Uterus (tissue), 4 donors: ENCODE measurements around the gene ZBTB46. TPM values are rescaled to one million over a fixed set of nuclear protein-coding genes. Genes with fewer than 3 reads are reported as not detected.
A peak's percentile ranks its signal among the peaks of the same experiment; 100 is the strongest.

Experiments
- DNase-seq, 2 donors: peaks; one replicate each; pipeline ENCODE4 v3.0.0-alpha.2; 2019 to 2020
- H3K27ac ChIP-seq, 2 donors: fragments of 200-600 bp; sonication (generic); 1 replicate in 1 of 2; 2 replicates in 1 of 2; pipeline ENCODE4 v1.5.1; 2016 to 2018
- H3K27me3 ChIP-seq, 2 donors: fragments of 200-600 bp; sonication (generic); one replicate each; pipeline ENCODE4 v1.5.1; 2018 to 2019; ENCODE audit warnings: control low read depth in 1 of 2
- H3K36me3 ChIP-seq, 2 donors: fragments of 200-600 bp; sonication (generic); one replicate each; pipeline ENCODE4 v1.5.1; 2019; ENCODE audit warnings: control low read depth in 1 of 2
- H3K4me1 ChIP-seq, 2 donors: fragments of 200-600 bp; sonication (generic); one replicate each; pipeline ENCODE4 v1.5.1; 2018 to 2019; ENCODE audit warnings: control low read depth in 1 of 2
- H3K4me3 ChIP-seq, 2 donors: fragments of 200-600 bp; sonication (generic); 1 replicate in 1 of 2; 2 replicates in 1 of 2; pipeline ENCODE4 v1.5.1; 2018 to 2019; ENCODE audit warnings: mild to moderate bottlenecking in 1 of 2
- H3K9me3 ChIP-seq, 2 donors: fragments of 200-600 bp; sonication (generic); one replicate each; pipeline ENCODE4 v1.5.1; 2019; ENCODE audit warnings: control low read depth in 1 of 2
- POLR2A ChIP-seq, 2 donors: fragments of 450-650 bp; IDR thresholded peaks; one replicate each; pipeline ENCODE4 v1.6.1; 2016; ENCODE audit warnings: antibody characterized with exemption in 2 of 2, mild to moderate bottlenecking in 1 of 2, moderate library complexity in 1 of 2
- intact Hi-C: fragments of 100-400 bp; cut with DNase I; formaldehyde crosslinking; loops from one replicate; pipeline ENCODE4 v1.15.1; 2023; ENCODE audit warnings: low total_unique reads
- total RNA-seq, 4 donors: library from RNA; depleted of rRNA in 3 of 4; stranded (reverse); fragments of >200 nt in 3 of 4; gene quantifications; one replicate each; pipeline versions ENCODE4 v1.1.0 to v1.2.4, GENCODE V29; 2014 to 2023
- TF ChIP-seq, protein P1 (sequence below), 4 experiments: fragments of 200-600 bp in 2 of 4; fragments of 450-650 bp in 2 of 4; sonication (generic) in 2 of 4; IDR thresholded peaks; one replicate each; pipeline ENCODE4 v1.5.1; 2016 to 2019; ENCODE audit warnings: antibody characterized with exemption in 4 of 4, mild to moderate bottlenecking in 2 of 4, moderate library complexity in 1 of 4
- donor health status: DM: yes; HTN: yes; CAD: no.

ZBTB46 gene
- total RNA-seq, 4 donors from 2014 or later: 5.0 to 62.8 (median 38.8) TPM

DNA sequence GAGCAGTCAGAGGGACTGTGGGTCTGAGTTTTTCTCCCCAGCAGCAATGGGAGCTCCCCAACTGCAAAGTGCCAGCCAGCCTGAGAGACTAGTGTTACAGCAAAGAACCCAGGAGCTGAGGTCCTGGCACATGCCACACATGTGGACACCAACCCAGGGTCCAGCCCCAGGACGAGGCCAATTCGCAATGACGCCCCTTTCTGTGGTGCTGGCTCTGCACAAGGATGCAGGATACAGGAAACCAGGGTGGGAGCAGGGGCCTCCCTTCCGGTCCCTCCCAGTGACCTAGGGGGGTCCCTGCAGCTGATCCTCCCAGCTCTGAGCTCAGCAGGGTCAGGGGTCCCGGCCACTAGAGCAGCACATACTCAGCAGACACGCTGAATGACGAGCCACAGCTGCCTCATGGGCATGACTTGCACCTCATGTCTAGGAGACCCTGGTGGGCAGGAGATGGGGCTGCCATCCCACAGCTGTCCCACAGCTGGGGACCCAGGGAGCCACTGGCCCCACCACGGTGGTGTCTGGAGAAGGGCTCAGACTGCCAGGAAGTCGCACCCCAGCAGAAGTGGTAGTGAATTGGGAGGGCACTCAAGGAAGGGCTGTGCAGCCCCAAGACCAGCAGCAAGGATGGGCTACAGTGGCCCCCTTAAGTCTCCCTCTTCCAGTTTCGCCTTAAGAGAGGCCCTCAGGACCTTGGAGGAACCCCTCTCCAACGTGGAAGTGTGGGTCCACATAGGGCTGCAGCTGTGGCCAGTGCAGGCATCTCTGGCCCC lies 126.9 kb downstream of the ZBTB46 start:
- intact Hi-C loops: no loop called here
- H3K36me3 ChIP-seq: no peaks in the 10 kb centered on the region
- no peak overlapping the region for H3K27ac ChIP-seq
- H3K4me1 ChIP-seq: peaks cover 6 to 8% of the 10 kb centered on the region in 2 donors
- no peaks in the 10 kb centered on the region for H3K27me3 ChIP-seq
- DNase-seq: no peak
- no peak for TF ChIP-seq POLR2A (IDR thresholded peaks at IDR 0.05)
- TF ChIP-seq, protein P1, sequence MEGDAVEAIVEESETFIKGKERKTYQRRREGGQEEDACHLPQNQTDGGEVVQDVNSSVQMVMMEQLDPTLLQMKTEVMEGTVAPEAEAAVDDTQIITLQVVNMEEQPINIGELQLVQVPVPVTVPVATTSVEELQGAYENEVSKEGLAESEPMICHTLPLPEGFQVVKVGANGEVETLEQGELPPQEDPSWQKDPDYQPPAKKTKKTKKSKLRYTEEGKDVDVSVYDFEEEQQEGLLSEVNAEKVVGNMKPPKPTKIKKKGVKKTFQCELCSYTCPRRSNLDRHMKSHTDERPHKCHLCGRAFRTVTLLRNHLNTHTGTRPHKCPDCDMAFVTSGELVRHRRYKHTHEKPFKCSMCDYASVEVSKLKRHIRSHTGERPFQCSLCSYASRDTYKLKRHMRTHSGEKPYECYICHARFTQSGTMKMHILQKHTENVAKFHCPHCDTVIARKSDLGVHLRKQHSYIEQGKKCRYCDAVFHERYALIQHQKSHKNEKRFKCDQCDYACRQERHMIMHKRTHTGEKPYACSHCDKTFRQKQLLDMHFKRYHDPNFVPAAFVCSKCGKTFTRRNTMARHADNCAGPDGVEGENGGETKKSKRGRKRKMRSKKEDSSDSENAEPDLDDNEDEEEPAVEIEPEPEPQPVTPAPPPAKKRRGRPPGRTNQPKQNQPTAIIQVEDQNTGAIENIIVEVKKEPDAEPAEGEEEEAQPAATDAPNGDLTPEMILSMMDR (IDR thresholded peaks at IDR 0.05): no peak
- H3K4me3 ChIP-seq: no peak overlapping the region
- no peaks in the 10 kb centered on the region for H3K9me3 ChIP-seq

DNA sequence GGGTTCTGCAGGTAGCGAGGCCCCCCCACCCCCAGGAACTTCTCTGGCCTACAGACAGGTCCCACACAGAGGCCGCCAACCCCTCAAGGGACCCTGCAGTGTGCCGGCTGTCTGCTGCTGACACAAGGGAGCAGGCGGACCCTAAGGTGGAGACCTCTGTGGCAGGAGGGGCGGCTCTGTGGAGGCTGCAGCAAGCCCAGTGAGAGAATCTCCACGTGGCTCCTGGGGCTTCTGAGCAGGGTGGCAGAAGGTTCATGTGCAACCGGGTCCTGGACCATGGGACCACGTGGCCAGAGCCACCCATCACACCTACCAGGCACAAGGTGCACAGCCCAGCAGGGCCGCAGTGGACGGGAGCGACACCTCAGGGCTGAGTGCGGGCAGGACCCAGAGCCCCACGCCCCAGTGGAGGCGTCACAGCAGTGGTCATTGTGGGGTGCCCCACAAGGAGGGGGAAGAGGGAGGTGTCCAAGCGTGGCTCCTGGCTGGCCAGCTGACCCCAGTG lies 127.5 kb downstream of the ZBTB46 start:
- no peak for DNase-seq
- no peaks in the 10 kb centered on the region for H3K36me3 ChIP-seq
- TF ChIP-seq POLR2A (IDR thresholded peaks at IDR 0.05): no peak
- TF ChIP-seq, protein P1 (IDR thresholded peaks at IDR 0.05): no peak

DNA sequence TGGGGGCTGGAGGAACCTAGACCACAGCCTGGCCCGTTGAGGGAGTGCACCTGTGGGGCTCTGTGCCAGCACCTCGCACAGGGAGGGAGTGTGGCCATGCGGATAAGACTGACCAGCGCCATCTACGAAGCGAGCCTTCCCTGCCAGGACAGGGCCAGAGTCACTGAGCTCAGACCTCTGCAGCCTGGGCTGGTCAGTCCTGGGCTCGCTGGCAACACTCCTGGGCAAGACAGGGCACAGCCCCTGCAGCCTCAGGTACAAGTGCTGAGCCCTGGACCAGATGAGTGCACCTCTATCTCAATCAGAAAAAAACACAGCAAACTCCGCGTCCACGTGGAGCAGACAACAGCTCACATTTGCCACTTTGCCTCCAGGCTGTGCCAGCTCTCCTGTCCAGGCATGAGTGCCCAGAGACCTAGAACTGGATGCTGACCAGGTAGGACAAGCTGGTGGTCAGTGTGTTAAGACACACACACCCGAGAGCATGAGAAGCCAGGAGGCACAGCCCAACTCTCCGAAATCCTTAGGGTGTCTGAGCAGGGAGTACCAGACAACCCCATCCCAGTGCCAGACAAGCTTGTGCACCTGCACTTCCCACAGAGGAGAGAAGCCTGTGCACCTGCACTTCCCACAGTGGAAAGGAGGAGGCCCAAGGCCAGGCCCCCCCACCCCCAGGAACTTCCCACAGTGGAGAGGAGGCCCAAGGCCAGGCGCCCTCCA lies 128.2 kb downstream of the ZBTB46 start:
- no peak overlapping the region for H3K27ac ChIP-seq
- H3K36me3 ChIP-seq: no peaks in the 10 kb centered on the region
- intact Hi-C loops: no loop called here
- no peaks in the 10 kb centered on the region for H3K27me3 ChIP-seq
- H3K4me3 ChIP-seq: no peak overlapping the region
- DNase-seq: peak in 1 of 2 donors; percentile 16
- H3K4me1 ChIP-seq: no peaks in the 10 kb centered on the region
- TF ChIP-seq POLR2A (IDR thresholded peaks at IDR 0.05): no peak
- TF ChIP-seq, protein P1 (IDR thresholded peaks at IDR 0.05): no peak
- no peaks in the 10 kb centered on the region for H3K9me3 ChIP-seq

More for the DNA sequence above, 127.5 kb downstream of the ZBTB46 start:
- H3K27ac ChIP-seq: no peak overlapping the region
- no peaks in the 10 kb centered on the region for H3K9me3 ChIP-seq
- intact Hi-C loops: no loop called here
- no peak overlapping the region for H3K4me3 ChIP-seq
- peaks cover 2 to 3% of the 10 kb centered on the region in 2 donors for H3K4me1 ChIP-seq
- H3K27me3 ChIP-seq: no peaks in the 10 kb centered on the region

DNA sequence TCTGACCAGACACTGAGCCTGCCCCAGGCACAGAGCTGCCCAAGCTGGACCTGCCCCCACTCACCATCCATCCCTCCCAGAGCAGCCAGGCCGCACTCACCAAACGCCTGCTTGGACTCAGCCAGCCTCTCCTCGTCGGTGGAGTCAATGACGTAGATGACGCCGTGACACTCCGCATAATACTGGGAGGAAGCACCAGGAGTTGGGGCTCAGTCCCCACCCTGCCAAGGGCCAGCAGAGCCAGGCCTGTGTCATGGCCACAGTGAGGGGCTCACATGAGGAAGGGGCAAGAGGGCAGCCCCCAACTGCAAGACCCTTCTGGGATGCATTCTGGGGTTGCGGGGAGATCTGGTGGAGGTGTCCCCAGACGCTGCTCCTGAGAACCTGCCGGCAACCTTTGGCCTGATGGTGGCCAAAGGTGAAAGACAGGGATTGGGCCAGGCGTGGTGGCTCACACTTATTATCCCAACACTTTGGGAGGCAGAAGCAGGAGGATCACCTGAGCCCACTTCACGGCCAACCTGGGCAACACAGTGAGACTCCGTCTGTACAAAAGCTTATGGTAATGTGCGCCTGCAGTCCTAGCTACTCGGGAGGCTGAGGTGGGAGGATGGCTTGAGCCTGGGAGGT lies 128.9 kb downstream of the ZBTB46 start:
- H3K4me1 ChIP-seq: no peaks in the 10 kb centered on the region
- intact Hi-C loops: no loop called here
- no peak for DNase-seq
- H3K27me3 ChIP-seq: no peaks in the 10 kb centered on the region
- no peaks in the 10 kb centered on the region for H3K36me3 ChIP-seq
- TF ChIP-seq, protein P1 (IDR thresholded peaks at IDR 0.05): no peak
- TF ChIP-seq POLR2A (IDR thresholded peaks at IDR 0.05): no peak
- H3K4me3 ChIP-seq: no peak overlapping the region
- no peak overlapping the region for H3K27ac ChIP-seq
- no peaks in the 10 kb centered on the region for H3K9me3 ChIP-seq
